ENCODE measurements around the gene DPYD. TPM values are rescaled to one million over a fixed set of nuclear protein-coding genes. Genes with fewer than 3 reads are reported as not detected.

Gene DPYD
- total and polyA plus RNA-seq, 4 donors, result 17.7 to 99.3 (median 74.4) TPM

DNA sequence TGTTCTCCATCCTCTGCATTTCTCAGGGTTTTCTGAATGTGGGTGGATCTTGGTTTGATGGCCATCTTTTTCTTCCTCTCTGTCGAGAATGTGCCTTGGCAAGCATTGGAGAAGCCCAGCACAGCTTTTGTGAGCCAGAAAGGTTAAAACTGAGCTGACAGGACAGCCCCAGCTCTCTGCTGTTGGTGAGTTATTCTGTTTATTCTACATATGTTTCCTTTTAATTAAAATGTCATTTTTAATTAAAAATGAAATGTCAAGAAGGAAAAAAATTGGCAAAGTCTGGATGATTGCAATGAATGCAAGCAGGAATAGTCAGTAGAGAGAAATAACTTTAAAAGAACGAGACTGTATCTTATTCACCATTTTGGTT is 873.4 kb downstream of the DPYD start:
- no peak overlapping the region for H3K9ac ChIP-seq (ENCODE audit: insufficient read depth in 1 of 2, low read length in 2 of 2)
- DNase-seq (no peak), ATAC-seq (ENCODE audit: insufficient read depth, low FRiP score) (no peak)
- H3K27ac ChIP-seq (ENCODE audit: low read depth in 1 of 2, low read length in 1 of 2), result no peak overlapping the region
- TF ChIP-seq, protein P1, sequence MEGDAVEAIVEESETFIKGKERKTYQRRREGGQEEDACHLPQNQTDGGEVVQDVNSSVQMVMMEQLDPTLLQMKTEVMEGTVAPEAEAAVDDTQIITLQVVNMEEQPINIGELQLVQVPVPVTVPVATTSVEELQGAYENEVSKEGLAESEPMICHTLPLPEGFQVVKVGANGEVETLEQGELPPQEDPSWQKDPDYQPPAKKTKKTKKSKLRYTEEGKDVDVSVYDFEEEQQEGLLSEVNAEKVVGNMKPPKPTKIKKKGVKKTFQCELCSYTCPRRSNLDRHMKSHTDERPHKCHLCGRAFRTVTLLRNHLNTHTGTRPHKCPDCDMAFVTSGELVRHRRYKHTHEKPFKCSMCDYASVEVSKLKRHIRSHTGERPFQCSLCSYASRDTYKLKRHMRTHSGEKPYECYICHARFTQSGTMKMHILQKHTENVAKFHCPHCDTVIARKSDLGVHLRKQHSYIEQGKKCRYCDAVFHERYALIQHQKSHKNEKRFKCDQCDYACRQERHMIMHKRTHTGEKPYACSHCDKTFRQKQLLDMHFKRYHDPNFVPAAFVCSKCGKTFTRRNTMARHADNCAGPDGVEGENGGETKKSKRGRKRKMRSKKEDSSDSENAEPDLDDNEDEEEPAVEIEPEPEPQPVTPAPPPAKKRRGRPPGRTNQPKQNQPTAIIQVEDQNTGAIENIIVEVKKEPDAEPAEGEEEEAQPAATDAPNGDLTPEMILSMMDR (IDR thresholded peaks at IDR 0.05; ENCODE audit: control extremely low read depth, extremely low read depth), result no peak
- H3K4me1 ChIP-seq (ENCODE audit: control insufficient read depth in 5 of 5, insufficient read depth in 5 of 5, low read length in 5 of 5), result no peaks in the 10 kb centered on the region
- no peak overlapping the region for H3K4me3 ChIP-seq
- H3K27me3 ChIP-seq (ENCODE audit: control insufficient read depth in 3 of 3, insufficient read depth in 3 of 3, low read length in 2 of 3), result no peaks in the 10 kb centered on the region
- H3K9me3 ChIP-seq (ENCODE audit: control insufficient read depth in 4 of 4, insufficient read depth in 3 of 4, low read length in 3 of 4), result peaks cover 0 to 4% (median 0%) of the 10 kb centered on the region in 4 donors
- no peaks in the 10 kb centered on the region for H3K36me3 ChIP-seq (ENCODE audit: control insufficient read depth in 4 of 4, insufficient read depth in 4 of 4, low read length in 4 of 4)
- 59 to 96% methylated on average over 2 of the region's 2 CpGs for WGBS, 2 donors

DNA sequence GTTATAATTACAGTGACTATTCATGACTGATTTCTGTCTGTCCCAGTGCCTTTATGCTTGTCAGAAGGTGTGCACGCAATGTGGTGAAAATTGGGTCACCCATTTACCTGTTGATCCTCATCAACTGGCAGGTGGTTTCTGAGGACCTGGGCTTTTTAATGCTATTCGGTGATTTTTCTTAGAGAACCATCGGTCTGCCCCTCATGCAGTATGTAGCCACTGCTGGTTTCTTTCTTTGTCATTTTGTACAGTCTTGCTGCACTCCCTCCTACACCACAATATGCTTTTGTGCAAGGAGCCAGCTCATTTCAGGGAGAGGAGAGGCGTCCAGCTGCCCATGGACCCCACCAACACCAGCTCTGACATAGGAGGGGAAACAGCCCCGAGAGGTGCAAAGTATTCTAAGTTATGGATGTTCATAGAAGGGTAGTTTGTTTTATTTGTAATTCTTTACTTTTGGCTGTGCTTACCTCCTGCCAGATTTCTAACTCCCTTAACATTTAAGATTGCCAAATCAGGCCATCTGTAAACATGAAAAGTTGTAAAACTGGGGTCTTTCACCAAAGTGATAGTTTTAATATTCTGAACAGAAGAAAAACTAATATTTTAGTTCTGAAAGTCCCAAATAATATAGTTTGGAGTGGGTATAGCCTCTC is 873.9 kb downstream of the DPYD start:
- Histone ChIP-seq H3K4me3 (no peak overlapping the region), H3K27ac (ENCODE audit: low read depth in 1 of 2, low read length in 1 of 2) (no peak overlapping the region), H3K4me1 (ENCODE audit: control insufficient read depth in 5 of 5, insufficient read depth in 5 of 5, low read length in 5 of 5) (no peaks in the 10 kb centered on the region), H3K9ac (ENCODE audit: insufficient read depth in 1 of 2, low read length in 2 of 2) (no peak overlapping the region), H3K27me3 (ENCODE audit: control insufficient read depth in 3 of 3, insufficient read depth in 3 of 3, low read length in 2 of 3) (no peaks in the 10 kb centered on the region), H3K36me3 (ENCODE audit: control insufficient read depth in 4 of 4, insufficient read depth in 4 of 4, low read length in 4 of 4) (no peaks in the 10 kb centered on the region), H3K9me3 (ENCODE audit: control insufficient read depth in 4 of 4, insufficient read depth in 3 of 4, low read length in 3 of 4) (peaks cover 0 to 4% (median under 1%) of the 10 kb centered on the region in 4 donors)
- TF ChIP-seq, protein P1 (IDR thresholded peaks at IDR 0.05; ENCODE audit: control extremely low read depth, extremely low read depth), result no peak
- 91 to 92% methylated on average over 5 of the region's 5 CpGs for WGBS, 2 donors
- no peak for ATAC-seq (ENCODE audit: insufficient read depth, low FRiP score)
- DNase-seq, result no peak

- Histone ChIP-seq H3K27ac (ENCODE audit: low read depth in 1 of 2, low read length in 1 of 2) (no peak overlapping the region), H3K27me3 (ENCODE audit: control insufficient read depth in 3 of 3, insufficient read depth in 3 of 3, low read length in 2 of 3) (no peaks in the 10 kb centered on the region), H3K4me3 (no peak overlapping the region), H3K4me1 (ENCODE audit: control insufficient read depth in 5 of 5, insufficient read depth in 5 of 5, low read length in 5 of 5) (no peaks in the 10 kb centered on the region), H3K36me3 (ENCODE audit: control insufficient read depth in 4 of 4, insufficient read depth in 4 of 4, low read length in 4 of 4) (no peaks in the 10 kb centered on the region), H3K9me3 (ENCODE audit: control insufficient read depth in 4 of 4, insufficient read depth in 3 of 4, low read length in 3 of 4) (peaks cover 0 to 4% (median 2%) of the 10 kb centered on the region in 4 donors), H3K9ac (ENCODE audit: insufficient read depth in 1 of 2, low read length in 2 of 2) (no peak overlapping the region)
- DNase-seq, result no peak
- no peak for ATAC-seq (ENCODE audit: insufficient read depth, low FRiP score)
- WGBS, 2 donors, result 87 to 90% methylated on average over 7 of the region's 7 CpGs
- TF ChIP-seq, protein P1 (IDR thresholded peaks at IDR 0.05; ENCODE audit: control extremely low read depth, extremely low read depth), result no peak
Measured at GRCh38 chr1:97044159-97044760, 876.6 kb downstream of the DPYD start.

All from lung (tissue), 12 donors.